ENCODE results near the gene LRRC26. TPM values are rescaled to one million over a fixed set of nuclear protein-coding genes. Genes with fewer than 3 reads are reported as not detected.

The LRRC26 gene
- total RNA-seq, 2 donors from 2014 or later, result not detected

GRCh38 chr9:137160054-137160425, 9.8 kb downstream of the LRRC26 start:
- no peak for DNase-seq (ENCODE audit: low spot score)
- intact Hi-C loops (cut with DNase I), result no loop called here

- DNase-seq (ENCODE audit: low spot score), result no peak
- intact Hi-C loops (cut with DNase I), result no loop called here
Observed at GRCh38 chr9:137159105-137160053, 10.5 kb downstream of the LRRC26 start.

GRCh38 chr9:137158625-137159024, 11.2 kb downstream of the LRRC26 start:
- DNase-seq (ENCODE audit: low spot score), result no peak
- intact Hi-C loops (cut with DNase I), result no loop called here

- intact Hi-C loops (cut with DNase I), result no loop called here
- DNase-seq (ENCODE audit: low spot score), result no peak
Observed at GRCh38 chr9:137157618-137158415, 12.0 kb downstream of the LRRC26 start.

GRCh38 chr9:137156567-137157375, 13.1 kb downstream of the LRRC26 start:
- intact Hi-C loops (cut with DNase I), result no loop called here
- DNase-seq (ENCODE audit: low spot score), result no peak

GRCh38 chr9:137152844-137153405, 16.9 kb downstream of the LRRC26 start:
- intact Hi-C loops (cut with DNase I), result loop anchor here in 1 of 2 donors (1.0 kb wide), 1 partner anchor 33 kb away; no protein-coding TSS in a partner anchor
- DNase-seq (ENCODE audit: low spot score), result no peak

- DNase-seq (ENCODE audit: low spot score), result no peak
- intact Hi-C loops (cut with DNase I), result no loop called here
Observed at GRCh38 chr9:137150617-137151457, 19.0 kb downstream of the LRRC26 start.

GRCh38 chr9:137149942-137150616, 19.8 kb downstream of the LRRC26 start:
- no peak for DNase-seq (ENCODE audit: low spot score)
- intact Hi-C loops (cut with DNase I), result no loop called here

GRCh38 chr9:137149363-137149762, 20.5 kb downstream of the LRRC26 start:
- DNase-seq (ENCODE audit: low spot score), result no peak
- intact Hi-C loops (cut with DNase I), result no loop called here

- intact Hi-C loops (cut with DNase I), result no loop called here
- DNase-seq (ENCODE audit: low spot score), result no peak
Observed at GRCh38 chr9:137148661-137149060, 21.2 kb downstream of the LRRC26 start.

- no peak for DNase-seq (ENCODE audit: low spot score)
- intact Hi-C loops (cut with DNase I), result no loop called here
Observed at GRCh38 chr9:137148242-137148641, 21.6 kb downstream of the LRRC26 start.

- no peak for DNase-seq (ENCODE audit: low spot score)
- intact Hi-C loops (cut with DNase I), result no loop called here
Observed at GRCh38 chr9:137147793-137148160, 22.1 kb downstream of the LRRC26 start.

GRCh38 chr9:137147091-137147792, 22.6 kb downstream of the LRRC26 start:
- DNase-seq (ENCODE audit: low spot score), result no peak
- intact Hi-C loops (cut with DNase I), result no loop called here

- no peak for DNase-seq (ENCODE audit: low spot score)
- intact Hi-C loops (cut with DNase I), result no loop called here
Observed at GRCh38 chr9:137146527-137146918, 23.3 kb downstream of the LRRC26 start.

GRCh38 chr9:137145731-137146526, 23.9 kb downstream of the LRRC26 start:
- no peak for DNase-seq (ENCODE audit: low spot score)
- intact Hi-C loops (cut with DNase I), result no loop called here

GRCh38 chr9:137143459-137143858, 26.4 kb downstream of the LRRC26 start:
- intact Hi-C loops (cut with DNase I), result no loop called here
- DNase-seq (ENCODE audit: low spot score), result no peak

Data from posterior vena cava (tissue), 2 donors.